CD4-positive, CD25-positive, alpha-beta regulatory T cell (primary cell): ENCODE measurements around the gene OR10A2. TPM values are rescaled to one million over a fixed set of nuclear protein-coding genes. Genes with fewer than 3 reads are reported as not detected.
"Not testable (repeated sequence)": the region's sequence is repeated elsewhere in the genome, so short reads cannot be mapped to it uniquely, and the experiment has no call there.

Experiments used
- ATAC-seq, 2 donors: fragments of 150-1000 bp; cut with Tn5 transposase; one replicate each; pipeline ENCODE4 v1.10.0; 2021; ENCODE audit warnings: low read depth in 2 of 2, moderate number of reproducible peaks in 2 of 2, moderate library complexity in 1 of 2
- DNase-seq, 3 donors: peaks; one replicate each; pipeline versions ENCODE4 v3.0.0 to v3.0.0-alpha.2; 2012 to 2022; ENCODE audit warnings: mixed read lengths in 1 of 3
- H3K27ac ChIP-seq: one replicate; pipeline ENCODE4 v1.7.0; 2013; ENCODE audit warnings: mild to moderate bottlenecking, low read length; ENCODE audit not compliant: insufficient read depth, poor library complexity, severe bottlenecking
- H3K27me3 ChIP-seq: one replicate; pipeline ENCODE4 v1.7.0; 2013; ENCODE audit warnings: low read length; ENCODE audit not compliant: control insufficient read depth, insufficient read depth
- H3K36me3 ChIP-seq: one replicate; pipeline ENCODE4 v1.7.0; 2013; ENCODE audit warnings: mild to moderate bottlenecking, low read length, moderate library complexity; ENCODE audit not compliant: control insufficient read depth, insufficient read depth
- H3K4me1 ChIP-seq: 2 replicates; pipeline ENCODE4 v1.7.0; 2013; ENCODE audit warnings: mild to moderate bottlenecking, low read length; ENCODE audit not compliant: insufficient read depth, control insufficient read depth, poor library complexity, severe bottlenecking
- H3K4me3 ChIP-seq: one replicate; pipeline ENCODE4 v1.7.0; 2013; ENCODE audit warnings: low read depth, mild to moderate bottlenecking, low read length, moderate library complexity
- H3K9me3 ChIP-seq, 2 experiments: 1 replicate in 1 of 2; 2 replicates in 1 of 2; pipeline ENCODE4 v1.7.0; 2013; ENCODE audit warnings: low read length in 2 of 2, mild to moderate bottlenecking in 1 of 2, moderate library complexity in 1 of 2; ENCODE audit not compliant: control insufficient read depth in 2 of 2
- H3K27ac Mint-ChIP-seq, 3 donors: one replicate each; pipeline ENCODE4 v1.8.0; 2020 to 2022; ENCODE audit warnings: mild to moderate bottlenecking in 3 of 3, mixed read lengths in 3 of 3, moderate library complexity in 2 of 3
- H3K27me3 Mint-ChIP-seq: one replicate; pipeline ENCODE4 v1.8.0; 2022; ENCODE audit warnings: mild to moderate bottlenecking, mixed read lengths
- H3K36me3 Mint-ChIP-seq: one replicate; pipeline ENCODE4 v1.8.0; 2020; ENCODE audit warnings: mixed read lengths
- H3K4me1 Mint-ChIP-seq, 4 donors: one replicate each; pipeline ENCODE4 v1.8.0; 2020 to 2022; ENCODE audit warnings: mixed read lengths in 4 of 4, mild to moderate bottlenecking in 1 of 4
- H3K4me3 Mint-ChIP-seq, 4 donors: one replicate each; pipeline ENCODE4 v1.8.0; 2020 to 2022; ENCODE audit warnings: mild to moderate bottlenecking in 4 of 4, mixed read lengths in 4 of 4, moderate library complexity in 3 of 4
- H3K9me3 Mint-ChIP-seq, 7 donors: one replicate each; pipeline ENCODE4 v1.8.0; 2020 to 2022; ENCODE audit warnings: mixed read lengths in 7 of 7, mild to moderate bottlenecking in 3 of 7, moderate library complexity in 2 of 7
- polyA plus RNA-seq, 4 donors: library from polyadenylated mRNA; unstranded; fragments of 300-500 nt; fragmentation: Illumina TruSeq; gene quantifications; one replicate each; pipeline ENCODE4 v1.2.3, GENCODE V29; 2021
- total RNA-seq: library from RNA; stranded (reverse); gene quantifications from one replicate; pipeline ENCODE4 v1.2.3, GENCODE V29; 2022

The OR10A2 gene
- total and polyA plus RNA-seq, 5 donors from 2014 or later = not detected

- H3K36me3 Mint-ChIP-seq, H3K9me3 Mint-ChIP-seq, DNase-seq, H3K27me3 ChIP-seq, H3K4me1 Mint-ChIP-seq, H3K27ac Mint-ChIP-seq, H3K36me3 ChIP-seq, H3K27ac ChIP-seq, H3K9me3 ChIP-seq, H3K4me3 ChIP-seq, H3K4me3 Mint-ChIP-seq, ATAC-seq, H3K4me1 ChIP-seq: not testable (repeated sequence)
- peaks cover 13% of the 10 kb centered on the region for H3K27me3 Mint-ChIP-seq
Measured at GRCh38 chr11:6904804-6905203, 41.9 kb downstream of the OR10A2 start.

- no peak for ATAC-seq
- Histone ChIP-seq H3K9me3 (no peaks in the 10 kb centered on the region), H3K36me3 (no peaks in the 10 kb centered on the region), H3K4me3 (no peak overlapping the region), H3K4me1 (no peaks in the 10 kb centered on the region), H3K27me3 (no peaks in the 10 kb centered on the region), H3K27ac (no peak overlapping the region)
- Mint-ChIP-seq H3K4me3 (no peak overlapping the region), H3K27me3 (no peaks in the 10 kb centered on the region), H3K27ac (no peak overlapping the region), H3K4me1 (no peaks in the 10 kb centered on the region), H3K9me3 (no peaks in the 10 kb centered on the region), H3K36me3 (no peaks in the 10 kb centered on the region)
- no peak for DNase-seq
Measured at GRCh38 chr11:6911378-6911777, 48.5 kb downstream of the OR10A2 start.

- no peak overlapping the region for H3K4me3 Mint-ChIP-seq
- H3K36me3 Mint-ChIP-seq = no peaks in the 10 kb centered on the region
- no peaks in the 10 kb centered on the region for H3K27me3 ChIP-seq
- H3K27me3 Mint-ChIP-seq = no peaks in the 10 kb centered on the region
- H3K36me3 ChIP-seq = no peaks in the 10 kb centered on the region
- no peak overlapping the region for H3K4me3 ChIP-seq
- no peaks in the 10 kb centered on the region for H3K4me1 Mint-ChIP-seq
- no peaks in the 10 kb centered on the region for H3K9me3 ChIP-seq
- no peak for DNase-seq
- no peak overlapping the region for H3K27ac Mint-ChIP-seq
- H3K27ac ChIP-seq = no peak overlapping the region
- ATAC-seq = no peak
- no peaks in the 10 kb centered on the region for H3K9me3 Mint-ChIP-seq
- H3K4me1 ChIP-seq = no peaks in the 10 kb centered on the region
Measured at GRCh38 chr11:6911948-6912347, 49.1 kb downstream of the OR10A2 start.

GRCh38 chr11:6919698-6920097 is 56.8 kb downstream of the OR10A2 start:
- no peaks in the 10 kb centered on the region for H3K36me3 Mint-ChIP-seq
- no peaks in the 10 kb centered on the region for H3K4me1 ChIP-seq
- H3K27ac ChIP-seq = no peak overlapping the region
- no peak overlapping the region for H3K4me3 ChIP-seq
- H3K27me3 Mint-ChIP-seq = peaks cover 5% of the 10 kb centered on the region
- peaks cover 0 to 1% (median 0%) of the 10 kb centered on the region in 7 donors for H3K9me3 Mint-ChIP-seq
- H3K9me3 ChIP-seq = peaks cover 0 to 3% of the 10 kb centered on the region in 2 experiments
- ATAC-seq = no peak
- H3K36me3 ChIP-seq = no peaks in the 10 kb centered on the region
- no peak overlapping the region for H3K4me3 Mint-ChIP-seq
- H3K27me3 ChIP-seq = peaks cover 2% of the 10 kb centered on the region
- no peak overlapping the region for H3K27ac Mint-ChIP-seq
- no peak for DNase-seq
- H3K4me1 Mint-ChIP-seq = no peaks in the 10 kb centered on the region

- H3K4me1 Mint-ChIP-seq = peaks cover 0 to 1% (median 0%) of the 10 kb centered on the region in 4 donors
- no peak within 1 kb of the TSS for H3K27ac Mint-ChIP-seq
- peaks cover 2% of the 10 kb centered on the region for H3K27me3 ChIP-seq
- H3K9me3 ChIP-seq = peaks cover 0 to 3% of the 10 kb centered on the region in 2 experiments
- DNase-seq = no peak
- H3K4me3 Mint-ChIP-seq = no peak within 1 kb of the TSS
- H3K4me3 ChIP-seq = no peak within 1 kb of the TSS
- H3K4me1 ChIP-seq = no peaks in the 10 kb centered on the region
- no peak for ATAC-seq
- H3K36me3 ChIP-seq = no peaks in the 10 kb centered on the region
- H3K9me3 Mint-ChIP-seq = peaks cover 0 to 1% (median 0%) of the 10 kb centered on the region in 7 donors
- no peaks in the 10 kb centered on the region for H3K36me3 Mint-ChIP-seq
- no peak within 1 kb of the TSS for H3K27ac ChIP-seq
- H3K27me3 Mint-ChIP-seq = peaks cover 5% of the 10 kb centered on the region
Measured at GRCh38 chr11:6920702-6921101, 57.8 kb downstream of the OR10A2 start, which contains the start of gene OR2D3. Gene OR2D3, plus strand, starts transcription at chr11:6921002. Its CDS starts 0 bp downstream, at chr11:6921002.

Other genes with a start within 250 kb of the OR10A2 start
- 100 TPM for gene TPP1, start 243.6 kb upstream of the OR10A2 start, total RNA-seq
- gene TPP1, start 243.6 kb upstream of the OR10A2 start, polyA plus RNA-seq = 100 to 1,000 TPM; 135 to 165 (median 137) TPM
- 2.4 TPM for gene DCHS1, start 207.2 kb upstream of the OR10A2 start, total RNA-seq
- gene DCHS1, start 207.2 kb upstream of the OR10A2 start, polyA plus RNA-seq = 1 to 10 TPM in 2 of 4 donors, under 1 TPM in 2; 0.49 to 1.6 (median 1.0) TPM
- 10.0 TPM for gene MRPL17, start 179.7 kb upstream of the OR10A2 start, total RNA-seq
- gene MRPL17, start 179.7 kb upstream of the OR10A2 start, polyA plus RNA-seq = 10 to 100 TPM; 18.5 to 35.5 (median 25.1) TPM
- not detected for gene OR2AG2, start 91.1 kb upstream of the OR10A2 start, total RNA-seq
- not detected for gene OR2AG2, start 91.1 kb upstream of the OR10A2 start, polyA plus RNA-seq
- not detected for gene OR2AG1, start 80.0 kb upstream of the OR10A2 start, total RNA-seq
- not detected for gene OR2AG1, start 80.0 kb upstream of the OR10A2 start, polyA plus RNA-seq
- not detected for gene OR6A2, start 63.4 kb upstream of the OR10A2 start, total RNA-seq
- not detected for gene OR6A2, start 63.4 kb upstream of the OR10A2 start, polyA plus RNA-seq
- not detected for gene OR10A5, start 17.4 kb upstream of the OR10A2 start, total RNA-seq
- not detected for gene OR10A5, start 17.4 kb upstream of the OR10A2 start, polyA plus RNA-seq
- not detected for gene OR10A4, start 13.6 kb downstream of the OR10A2 start, total RNA-seq
- not detected for gene OR10A4, start 13.6 kb downstream of the OR10A2 start, polyA plus RNA-seq
- gene OR2D2, start 29.4 kb downstream of the OR10A2 start, total RNA-seq = not detected
- gene OR2D2, start 29.4 kb downstream of the OR10A2 start, polyA plus RNA-seq = not detected
- gene OR2D3, start 57.9 kb downstream of the OR10A2 start, total RNA-seq = not detected
- gene OR2D3, start 57.9 kb downstream of the OR10A2 start, polyA plus RNA-seq = not detected
- gene ZNF215, start 63.4 kb downstream of the OR10A2 start, total RNA-seq = 0.15 TPM
- under 1 TPM in 1 of 4 donors, not detected in 3; 0.23 TPM for gene ZNF215, start 63.4 kb downstream of the OR10A2 start, polyA plus RNA-seq
- gene ZNF214, start 157.3 kb downstream of the OR10A2 start, total RNA-seq = not detected
- not detected for gene ZNF214, start 157.3 kb downstream of the OR10A2 start, polyA plus RNA-seq
- not detected for gene NLRP14, start 157.4 kb downstream of the OR10A2 start, total RNA-seq
- not detected for gene NLRP14, start 157.4 kb downstream of the OR10A2 start, polyA plus RNA-seq
- gene RBMXL2, start 225.9 kb downstream of the OR10A2 start, total RNA-seq = not detected
- gene RBMXL2, start 225.9 kb downstream of the OR10A2 start, polyA plus RNA-seq = not detected